NCI-H128 (cell line): ENCODE results near the gene UAP1.

ENCODE experiments used
- DNase-seq: peaks from one replicate; lab custom pipeline; 2025; ENCODE audit not compliant: unreplicated experiment; lab: John Stamatoyannopoulos, UW

The UAP1 gene

DNA sequence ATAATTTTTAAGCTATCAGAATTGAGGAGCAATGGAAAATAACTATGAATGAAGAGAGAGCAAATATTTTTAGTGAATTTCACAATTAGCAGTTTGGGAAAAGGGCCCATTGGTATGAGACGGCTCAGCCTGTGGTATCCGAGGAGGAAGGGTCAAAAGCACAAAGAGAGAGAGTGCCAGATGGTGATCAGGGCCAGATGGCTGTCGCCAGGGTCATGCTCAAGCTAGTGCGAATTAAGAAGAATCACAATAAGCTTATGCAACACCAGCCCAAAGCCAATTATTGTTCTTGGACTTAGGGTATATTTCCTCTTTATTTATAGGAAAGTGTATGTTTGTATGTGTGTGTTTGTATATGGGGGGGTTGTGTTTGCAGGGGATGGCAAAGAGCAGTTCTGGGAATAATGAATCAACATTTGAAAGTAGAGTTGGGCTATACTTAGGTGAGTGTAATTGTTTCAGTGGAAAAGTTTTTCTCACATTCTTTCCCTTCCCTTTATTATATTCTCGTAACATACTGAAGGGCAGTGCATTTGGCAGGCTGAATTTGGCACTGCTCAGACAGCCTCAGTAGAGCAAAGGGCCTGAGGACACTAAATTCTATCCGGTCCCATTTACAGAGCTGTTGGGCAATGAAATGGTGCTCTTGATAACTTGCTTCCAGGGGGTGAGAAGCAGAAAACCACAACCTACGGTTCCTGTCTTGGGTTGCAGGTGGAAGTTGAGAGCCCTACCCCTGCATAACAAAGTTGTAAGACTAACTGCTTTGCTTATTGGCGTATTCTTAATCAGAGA lies 51.3 kb downstream of the UAP1 start:
- DNase-seq: no peak

DNA sequence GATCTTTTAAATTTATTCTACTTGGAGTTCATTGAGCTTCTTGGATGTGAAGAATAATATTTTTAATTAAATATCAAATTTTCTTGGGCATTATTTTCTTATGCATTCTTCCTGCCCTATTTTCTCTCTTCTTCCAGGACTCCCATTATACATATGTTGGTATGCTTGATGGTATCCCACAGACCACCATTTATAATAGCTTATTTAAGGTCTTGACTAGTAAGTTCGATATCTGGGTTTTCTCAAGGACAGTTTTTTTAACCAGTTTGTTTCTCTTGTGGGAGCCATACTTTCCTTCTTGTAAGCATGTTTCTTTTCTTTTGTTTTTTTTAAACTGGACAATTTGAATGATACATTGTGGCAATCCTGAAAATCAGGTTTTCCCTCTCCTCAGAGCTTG lies 55.3 kb downstream of the UAP1 start:
- DNase-seq: no peak

- DNase-seq: no peak
Observed at GRCh38 chr1:162617513-162617912, 56.0 kb downstream of the UAP1 start.

DNA sequence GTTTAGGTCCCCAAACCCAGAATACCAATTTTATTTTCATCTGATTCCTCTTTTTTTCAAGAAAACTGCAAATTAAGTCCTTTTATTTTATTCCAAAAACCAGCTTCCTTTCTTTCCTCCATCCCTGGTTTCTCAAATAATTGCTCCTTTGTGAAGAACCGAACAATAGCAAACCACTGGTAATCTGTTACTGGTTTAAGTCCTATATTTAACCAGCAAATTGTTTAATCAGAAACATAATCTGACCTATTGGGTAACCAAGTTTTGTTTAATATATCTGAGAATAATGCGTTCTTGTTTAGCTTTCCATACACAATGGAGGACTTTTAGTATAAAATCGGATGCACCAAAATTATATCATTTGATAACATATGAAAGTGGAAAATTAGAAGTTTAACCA lies 57.6 kb downstream of the UAP1 start:
- no peak for DNase-seq

GRCh38 chr1:162621256-162621655 lies 59.7 kb downstream of the UAP1 start:
- DNase-seq: no peak

GRCh38 chr1:162625679-162626078 lies 64.2 kb downstream of the UAP1 start:
- no peak for DNase-seq

DNA sequence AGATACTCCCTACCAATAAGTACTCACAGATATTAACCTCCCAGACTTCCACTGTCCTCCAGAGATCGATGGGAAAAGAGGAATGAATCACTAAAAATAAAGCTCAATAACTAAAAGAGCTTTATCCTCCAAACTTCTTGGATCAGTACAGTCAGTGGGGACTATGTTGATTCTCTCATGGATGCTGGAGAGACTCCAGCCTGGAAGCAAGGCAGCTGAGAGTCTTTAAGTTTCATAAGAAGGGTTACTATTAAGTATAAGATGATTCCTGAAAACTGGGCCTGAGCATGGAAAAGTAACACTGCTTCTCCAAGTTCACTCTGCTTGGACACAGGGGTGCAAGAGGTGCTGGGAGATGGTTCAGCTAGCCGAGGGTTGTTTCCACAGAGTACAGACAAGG lies 64.6 kb downstream of the UAP1 start:
- DNase-seq: no peak

GRCh38 chr1:162626761-162627160 lies 65.2 kb downstream of the UAP1 start:
- no peak for DNase-seq

GRCh38 chr1:162627662-162628296 lies 66.3 kb downstream of the UAP1 start:
- no peak for DNase-seq

DNA sequence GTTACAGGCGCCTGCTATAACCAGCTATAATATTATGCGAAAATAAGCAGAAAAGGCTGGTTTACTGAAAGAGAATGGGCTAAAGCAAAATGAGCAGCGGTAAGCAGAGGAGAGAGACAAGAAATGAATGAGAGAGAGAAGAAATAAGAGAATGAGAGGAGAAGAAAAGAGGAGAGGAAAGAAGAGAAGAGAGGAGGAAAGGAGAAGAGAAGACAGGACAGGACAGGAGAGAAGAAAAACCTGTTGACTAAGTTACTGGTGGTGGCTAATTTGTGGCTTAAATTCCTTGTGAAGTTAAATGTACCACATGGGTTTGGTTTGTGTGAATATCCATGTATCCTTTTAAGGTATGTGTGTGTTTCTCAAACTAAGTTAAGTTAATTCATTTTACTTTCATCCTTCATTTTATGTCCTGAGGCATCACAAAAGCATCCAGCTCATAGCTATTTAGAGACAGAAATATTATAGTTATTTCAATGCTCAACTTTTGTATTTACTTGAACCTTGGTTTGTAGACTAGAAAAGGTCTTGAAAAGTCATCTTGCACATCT lies 67.6 kb downstream of the UAP1 start:
- DNase-seq: no peak

- no peak for DNase-seq
Observed at GRCh38 chr1:162629651-162630050, 68.1 kb downstream of the UAP1 start.

- DNase-seq: no peak
Observed at GRCh38 chr1:162631546-162632191, 70.1 kb downstream of the UAP1 start.

DNA sequence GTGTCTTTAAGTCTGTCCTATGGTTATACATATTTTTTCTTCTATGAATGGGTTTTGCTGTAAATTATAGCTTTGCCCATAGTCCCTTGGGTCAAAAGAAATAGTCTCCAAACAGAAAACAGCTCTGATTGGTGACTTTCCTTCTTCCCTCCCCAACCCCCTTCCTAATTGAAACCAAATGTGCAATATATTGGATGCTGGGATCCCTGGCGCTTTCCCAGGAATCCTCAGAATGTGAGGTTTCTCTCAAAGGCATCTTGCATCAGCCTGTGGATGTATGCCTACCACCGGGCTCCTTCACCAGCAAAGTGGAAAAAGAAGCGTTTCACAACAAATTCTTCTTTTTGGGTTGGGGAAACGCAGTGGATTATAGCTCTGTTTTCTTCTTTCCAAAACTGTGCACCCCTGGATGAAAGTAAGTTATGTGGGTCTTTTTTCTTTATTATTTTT lies 70.7 kb downstream of the UAP1 start, which contains the start of gene DDR2:
Gene DDR2 (plus strand): TSS at position 248 of the 450 bp plus-strand sequence. CDS start 86,600 bp downstream, outside the sequence.
- no peak for DNase-seq

DNA sequence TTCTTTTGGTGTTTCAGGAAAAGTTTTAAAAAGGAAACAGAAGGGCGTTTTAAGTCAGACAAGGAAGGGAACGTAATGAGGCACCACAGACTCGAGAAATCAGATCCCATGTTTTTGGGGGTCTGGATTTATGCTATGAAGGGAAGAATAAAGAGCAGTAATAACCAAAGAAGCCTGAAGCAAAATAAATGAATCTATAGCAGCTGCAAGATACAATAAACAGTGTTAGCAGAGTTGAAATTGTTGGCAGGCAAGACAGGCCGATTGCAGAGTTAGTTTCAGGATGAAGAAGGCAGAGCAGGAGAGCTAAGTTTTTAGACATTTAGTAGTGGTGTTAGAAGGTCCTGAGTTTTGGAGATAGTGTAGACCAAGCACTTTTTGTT lies 71.2 kb downstream of the UAP1 start:
- DNase-seq: no peak

DNA sequence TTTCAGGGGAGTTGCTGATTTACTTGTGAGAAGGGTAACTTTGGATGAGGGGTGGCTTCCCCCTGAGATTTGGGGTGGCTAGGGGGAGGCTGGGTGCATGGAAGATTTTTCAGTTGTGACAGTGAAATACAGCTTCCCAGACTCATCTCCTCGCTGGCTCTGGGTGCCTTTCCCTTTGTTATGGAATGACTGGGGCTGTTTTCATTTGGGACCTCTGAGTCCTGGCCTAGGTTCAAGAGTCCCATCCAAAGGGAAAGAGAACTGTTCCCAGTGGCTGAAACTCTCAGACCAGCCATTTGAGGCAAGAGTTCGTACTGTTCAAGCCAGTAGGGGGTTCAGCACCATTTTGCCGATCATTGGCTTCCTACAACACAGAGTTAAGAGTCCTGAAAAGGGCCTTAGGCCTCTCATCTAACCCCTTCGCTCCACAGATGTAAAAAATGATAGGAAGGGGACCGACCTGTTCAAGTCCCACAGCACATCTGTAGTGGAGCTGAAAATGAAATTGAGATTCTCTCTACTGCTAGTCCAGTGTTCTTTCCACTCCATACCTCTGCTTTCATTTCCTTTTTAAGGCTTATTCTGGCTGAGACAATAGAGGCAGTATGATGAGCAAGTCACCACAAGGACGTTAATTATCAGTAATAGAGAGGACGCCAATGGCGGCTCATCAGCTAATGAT lies 71.7 kb downstream of the UAP1 start:
- DNase-seq: no peak

DNA sequence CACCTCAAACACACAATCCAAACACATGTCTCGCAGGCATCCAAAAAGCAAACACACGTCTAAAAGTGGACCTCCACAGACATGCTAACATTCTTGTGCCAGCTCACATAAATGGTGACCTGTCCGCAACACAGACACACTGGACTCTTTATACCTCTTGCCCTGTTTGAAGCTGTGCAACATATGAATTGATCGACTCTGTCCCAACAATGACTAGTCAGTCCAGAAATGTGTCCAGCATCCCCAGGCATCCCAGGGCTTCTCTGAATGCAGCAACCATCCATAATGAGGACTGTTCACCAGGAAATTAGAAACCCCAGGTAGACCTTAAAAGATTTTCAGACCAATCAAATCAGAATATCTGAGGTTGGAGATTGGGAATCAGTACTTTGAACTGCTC lies 73.9 kb downstream of the UAP1 start:
- DNase-seq: no peak

- no peak for DNase-seq
Observed at GRCh38 chr1:162639718-162640117, 78.2 kb downstream of the UAP1 start.

DNA sequence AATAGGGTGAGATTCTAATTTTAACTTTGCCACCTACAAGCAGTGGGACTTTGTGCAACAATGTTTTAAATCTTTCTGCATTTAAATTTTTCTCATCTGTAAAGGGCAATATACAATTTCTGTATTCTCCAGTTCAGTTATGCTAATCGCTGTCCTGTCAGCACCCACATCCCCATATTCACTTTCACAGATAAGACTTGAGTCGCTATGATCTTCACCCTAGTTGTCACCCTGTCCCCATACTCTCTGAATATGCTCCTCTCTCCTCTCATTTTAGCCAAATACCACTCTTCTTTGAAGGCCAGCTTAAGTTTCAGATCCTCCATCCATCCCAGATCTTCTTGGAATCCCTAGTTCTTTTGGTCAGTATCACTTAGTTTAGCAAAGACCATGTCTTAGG lies 79.6 kb downstream of the UAP1 start:
- DNase-seq: no peak

GRCh38 chr1:162644986-162645314 lies 83.4 kb downstream of the UAP1 start:
- DNase-seq: no peak

DNA sequence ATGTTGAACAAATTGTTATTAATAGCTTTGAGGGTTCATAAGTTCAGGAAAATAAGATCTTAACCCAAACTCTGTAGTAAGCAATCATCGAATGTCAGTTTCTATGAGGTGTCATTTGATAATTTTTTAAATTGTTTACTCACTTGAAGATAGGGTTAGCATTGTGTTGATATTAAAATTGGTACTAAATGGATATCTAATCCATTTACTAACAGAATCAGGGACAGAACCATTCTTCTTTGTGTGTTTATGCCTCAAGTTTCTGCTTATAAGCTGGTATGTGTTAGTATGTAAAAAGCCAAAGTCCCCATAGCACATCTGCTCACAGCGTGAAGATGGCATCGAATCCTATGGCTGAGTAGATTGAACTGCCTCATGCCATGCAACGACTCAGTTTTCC lies 84.1 kb downstream of the UAP1 start:
- DNase-seq: no peak

DNA sequence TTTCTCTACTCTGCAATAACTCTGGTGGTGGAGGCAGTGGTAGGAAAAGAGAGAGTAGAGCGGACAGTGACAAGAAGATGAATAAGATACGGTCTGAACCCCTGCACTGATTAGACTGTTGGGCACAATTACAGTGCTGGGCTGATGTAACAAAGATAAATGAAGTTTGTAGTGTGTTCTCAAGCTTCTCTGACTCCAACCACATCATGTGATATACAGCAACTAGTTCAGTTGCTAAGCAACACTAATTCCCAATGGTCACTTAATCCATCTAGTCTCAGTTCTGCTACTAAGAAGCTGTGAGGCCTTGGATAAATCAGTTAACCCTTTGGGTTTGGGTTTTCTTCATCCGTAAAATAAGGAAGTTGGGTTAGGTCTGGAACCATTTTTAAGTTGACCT lies 88.1 kb downstream of the UAP1 start:
- no peak for DNase-seq
